NCI-H2196 (cell line): ENCODE data around the gene A3GALT2.

Experiments
- DNase-seq: peaks from one replicate; lab custom pipeline; 2025; ENCODE audit not compliant: unreplicated experiment; lab: John Stamatoyannopoulos, UW

A3GALT2 gene

GRCh38 chr1:33257207-33257771 is 63.6 kb downstream of the A3GALT2 start:
- DNase-seq = no peak
